GM12865 (cell line): ENCODE measurements around the gene TTC9B.
"Not testable (repeated sequence)": the region's sequence is repeated elsewhere in the genome, so short reads cannot be mapped to it uniquely, and the experiment has no call there.

Source experiments
- DNase-seq: peaks from one replicate; pipeline ENCODE4 v3.0.0; 2010; ENCODE audit warnings: low read depth
- H3K4me3 ChIP-seq: 2 replicates; pipeline ENCODE4 v1.5.1; 2011; ENCODE audit warnings: mild to moderate bottlenecking, low read depth, low read length, control low read depth
- TF ChIP-seq, protein P1 (sequence below): IDR thresholded peaks from 2 replicates; pipeline ENCODE4 v1.5.1; 2011; ENCODE audit warnings: low read length, control low read depth, low read depth, inconsistent platforms; ENCODE audit not compliant: insufficient read depth; ENCODE audit errors: missing control alignments

The TTC9B gene

DNA sequence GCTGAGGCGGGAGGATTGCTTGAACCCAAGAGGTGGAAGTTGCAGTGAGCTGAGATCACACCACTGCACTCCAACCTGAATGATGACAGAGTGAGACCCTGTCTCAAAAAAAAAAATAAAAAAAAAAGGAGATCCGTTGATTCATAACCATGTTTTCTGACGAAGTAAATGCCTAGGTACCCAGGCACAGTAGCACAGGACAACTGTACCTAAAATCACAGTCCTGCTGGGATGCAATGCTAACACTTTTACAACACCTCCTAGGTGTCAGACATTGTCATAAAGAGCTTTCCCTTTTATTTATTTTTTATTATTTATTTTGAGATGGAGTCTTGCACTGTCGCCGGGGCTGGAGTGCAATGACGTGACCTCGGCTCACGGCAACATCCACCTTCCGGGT, 2.5 kb upstream of the TTC9B start:
- H3K4me3 ChIP-seq = no peak overlapping the region
- DNase-seq = no peak
- TF ChIP-seq, protein P1, sequence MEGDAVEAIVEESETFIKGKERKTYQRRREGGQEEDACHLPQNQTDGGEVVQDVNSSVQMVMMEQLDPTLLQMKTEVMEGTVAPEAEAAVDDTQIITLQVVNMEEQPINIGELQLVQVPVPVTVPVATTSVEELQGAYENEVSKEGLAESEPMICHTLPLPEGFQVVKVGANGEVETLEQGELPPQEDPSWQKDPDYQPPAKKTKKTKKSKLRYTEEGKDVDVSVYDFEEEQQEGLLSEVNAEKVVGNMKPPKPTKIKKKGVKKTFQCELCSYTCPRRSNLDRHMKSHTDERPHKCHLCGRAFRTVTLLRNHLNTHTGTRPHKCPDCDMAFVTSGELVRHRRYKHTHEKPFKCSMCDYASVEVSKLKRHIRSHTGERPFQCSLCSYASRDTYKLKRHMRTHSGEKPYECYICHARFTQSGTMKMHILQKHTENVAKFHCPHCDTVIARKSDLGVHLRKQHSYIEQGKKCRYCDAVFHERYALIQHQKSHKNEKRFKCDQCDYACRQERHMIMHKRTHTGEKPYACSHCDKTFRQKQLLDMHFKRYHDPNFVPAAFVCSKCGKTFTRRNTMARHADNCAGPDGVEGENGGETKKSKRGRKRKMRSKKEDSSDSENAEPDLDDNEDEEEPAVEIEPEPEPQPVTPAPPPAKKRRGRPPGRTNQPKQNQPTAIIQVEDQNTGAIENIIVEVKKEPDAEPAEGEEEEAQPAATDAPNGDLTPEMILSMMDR = no peak

- H3K4me3 ChIP-seq = no peak overlapping the region
- TF ChIP-seq, protein P1 = no peak
- DNase-seq = no peak
Measured at GRCh38 chr19:40219721-40220276, 1.6 kb upstream of the TTC9B start.

DNA sequence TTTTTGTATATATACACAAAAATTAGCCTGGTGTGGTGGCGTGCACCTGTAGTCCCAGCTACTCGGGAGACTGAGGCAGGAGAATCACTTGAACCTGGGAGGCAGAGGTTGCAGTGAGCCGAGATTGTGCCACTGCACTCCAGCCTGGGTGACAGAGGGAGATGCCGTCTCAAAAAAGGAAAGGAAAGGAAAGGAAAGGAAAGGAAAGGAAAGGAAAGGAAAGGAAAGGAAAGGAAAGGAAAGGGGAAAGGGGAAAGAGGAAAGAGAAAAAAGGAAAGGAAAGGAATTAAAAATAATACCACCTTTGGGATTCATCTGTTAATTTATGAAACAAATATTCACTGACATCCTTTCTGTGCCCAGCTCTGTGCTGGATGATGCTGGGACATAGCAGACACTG, 845 bp upstream of the TTC9B start:
- DNase-seq, H3K4me3 ChIP-seq: not testable (repeated sequence)

- no peak overlapping the region for H3K4me3 ChIP-seq
- TF ChIP-seq, protein P1 = peak; percentile 22
- DNase-seq = peak; percentile 21
Measured at GRCh38 chr19:40217027-40217810, 965 bp downstream of the TTC9B start.

- TF ChIP-seq, protein P1 = no peak
- no peak for DNase-seq
- no peak overlapping the region for H3K4me3 ChIP-seq
Measured at GRCh38 chr19:40216777-40217026, 1.5 kb downstream of the TTC9B start.

DNA sequence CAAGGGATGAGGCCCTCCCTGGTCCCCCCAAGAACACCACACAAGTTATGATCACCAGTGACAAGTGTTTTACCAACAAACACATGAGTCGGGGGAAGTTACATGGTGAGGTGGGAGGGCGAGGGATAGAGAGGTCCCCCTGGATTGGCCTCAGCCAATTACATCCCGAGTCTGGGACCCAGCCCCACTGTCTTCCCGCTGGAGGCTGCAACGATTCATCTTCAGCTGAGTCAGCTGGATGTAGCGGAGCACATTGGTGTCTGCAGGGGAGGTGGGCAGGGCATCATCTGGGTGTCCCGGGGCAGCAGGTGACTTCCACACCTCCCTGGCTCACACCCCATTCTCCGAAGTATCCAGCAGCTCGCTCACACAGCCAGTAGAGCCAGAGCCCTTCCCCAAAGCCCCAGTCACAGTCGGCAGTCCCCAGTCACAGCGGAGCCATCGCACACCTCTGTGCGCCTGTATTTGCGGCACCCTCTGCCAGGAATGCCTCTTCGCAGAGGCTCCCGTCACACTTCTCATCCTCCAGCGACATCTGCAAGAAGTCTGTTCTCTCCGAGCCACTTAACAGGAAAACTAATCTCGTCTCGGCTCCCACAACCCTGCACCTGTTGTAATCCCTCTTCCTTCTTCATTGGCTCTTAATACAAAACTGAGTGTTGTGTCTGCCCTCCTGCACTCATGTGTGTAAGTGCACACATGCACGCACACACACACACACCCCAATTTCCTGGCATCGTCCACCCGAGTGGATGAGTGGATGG, 2.0 kb downstream of the TTC9B start:
- TF ChIP-seq, protein P1 = no peak
- no peak for DNase-seq
- no peak overlapping the region for H3K4me3 ChIP-seq

DNA sequence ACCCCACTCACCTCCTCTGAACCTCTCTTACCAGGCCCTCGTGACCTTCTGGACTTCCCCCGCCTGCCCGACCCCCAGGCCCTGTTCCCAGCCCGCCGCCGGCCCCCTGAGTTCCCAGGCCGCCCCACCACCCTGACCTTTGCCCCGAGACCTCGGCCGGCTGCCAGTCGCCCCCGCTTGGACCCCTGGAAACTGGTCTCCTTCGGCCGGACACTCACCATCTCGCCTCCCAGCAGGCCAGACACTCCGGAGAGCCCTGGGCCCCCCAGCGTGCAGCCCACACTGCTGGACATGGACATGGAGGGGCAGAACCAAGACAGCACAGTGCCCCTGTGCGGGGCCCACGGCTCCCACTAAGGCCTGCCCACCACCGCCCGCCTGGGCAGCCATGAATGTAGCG, 3.2 kb downstream of the TTC9B start:
- no peak overlapping the region for H3K4me3 ChIP-seq
- no peak for DNase-seq
- TF ChIP-seq, protein P1 = no peak
